Caco-2 (cell line): ENCODE data around the gene LUC7L3. TPM values are rescaled to one million over a fixed set of nuclear protein-coding genes. Genes with fewer than 3 reads are reported as not detected.

Experiments used
- BruUV-seq: library from RNA; stranded (reverse); fragments of 400-500 nt; replicated peaks from 2 replicates; lab custom pipeline; 2021; lab: Mats Ljungman, UMichigan
- CTCF ChIA-PET: fragments of 300-600 bp; sonication (Branson Sonifier 250); formaldehyde crosslinking; loops from one replicate; lab custom pipeline; 2022; ENCODE audit warnings: antibody characterized with exemption; lab: Charles Lee
- POLR2A ChIA-PET: fragments of 300-600 bp; sonication (Branson Sonifier 250); formaldehyde crosslinking; loops from one replicate; lab custom pipeline; 2022; ENCODE audit warnings: antibody characterized with exemption; lab: Charles Lee
- DNase-seq, 2 experiments: peaks; one replicate each; pipeline versions ENCODE4 v3.0.0 to v3.0.0-alpha.2; 2020 to 2022
- H3K27me3 ChIP-seq: replicated peaks from 2 replicates; pipeline ENCODE4 v1.6.0; 2011; ENCODE audit warnings: low read length; ENCODE audit not compliant: control insufficient read depth, insufficient read depth
- H3K36me3 ChIP-seq: 2 replicates; pipeline ENCODE4 v1.5.1; 2011; ENCODE audit warnings: low read length; ENCODE audit not compliant: control insufficient read depth, insufficient read depth
- H3K4me1 ChIP-seq: fragments of 250-450 bp; sonication (Bioruptor Pico); 2 replicates; pipeline ENCODE4 v1.5.1; 2020; ENCODE audit warnings: mild to moderate bottlenecking
- H3K4me3 ChIP-seq: 2 replicates; pipeline ENCODE4 v1.5.1; 2011; ENCODE audit warnings: low read depth, mild to moderate bottlenecking, control low read depth, low read length
- H3K9me3 ChIP-seq: fragments of 250-450 bp; sonication (Bioruptor Pico); 2 replicates; pipeline ENCODE4 v1.5.1; 2020; ENCODE audit warnings: mild to moderate bottlenecking, moderate library complexity
- H3K27ac Mint-ChIP-seq: one replicate; pipeline ENCODE4 v1.8.0; 2022; ENCODE audit warnings: mixed read lengths; ENCODE audit not compliant: unreplicated experiment
- H3K27me3 Mint-ChIP-seq: one replicate; pipeline ENCODE4 v1.8.0; 2022; ENCODE audit warnings: mixed read lengths; ENCODE audit not compliant: insufficient read depth, unreplicated experiment
- H3K36me3 Mint-ChIP-seq: one replicate; pipeline ENCODE4 v1.8.0; 2022; ENCODE audit warnings: mild to moderate bottlenecking, mixed read lengths; ENCODE audit not compliant: insufficient read depth, unreplicated experiment
- H3K4me1 Mint-ChIP-seq: one replicate; pipeline ENCODE4 v1.8.0; 2022; ENCODE audit warnings: low read depth, mixed read lengths; ENCODE audit not compliant: unreplicated experiment
- H3K4me3 Mint-ChIP-seq: one replicate; pipeline ENCODE4 v1.8.0; 2022; ENCODE audit warnings: mild to moderate bottlenecking, moderate library complexity, mixed read lengths; ENCODE audit not compliant: unreplicated experiment
- H3K9me3 Mint-ChIP-seq: one replicate; pipeline ENCODE4 v1.8.0; 2022; ENCODE audit warnings: mixed read lengths; ENCODE audit not compliant: unreplicated experiment
- CTCF ChIP-seq, 2 experiments: fragments of 200-600 bp in 1 of 2; IDR thresholded peaks; 1 replicate in 1 of 2; 2 replicates in 1 of 2; pipeline versions ENCODE4 v1.5.1 to v1.8.0; 2011 to 2022; ENCODE audit warnings: antibody characterized with exemption in 1 of 2, control low read depth in 1 of 2, inconsistent platforms in 1 of 2, low read depth in 1 of 2, low read length in 1 of 2, mild to moderate bottlenecking in 1 of 2, moderate library complexity in 1 of 2; ENCODE audit not compliant: insufficient read depth in 1 of 2, severe bottlenecking in 1 of 2, unreplicated experiment in 1 of 2
- intact Hi-C: fragments of 100-400 bp; cut with micrococcal nuclease; formaldehyde crosslinking; loops from one replicate; pipeline ENCODE4 v1.10.0; 2022; ENCODE audit not compliant: unreplicated experiment
- total RNA-seq: library from RNA; stranded (reverse); gene quantifications from 2 replicates; pipeline ENCODE4 v1.2.3, GENCODE V29; 2022

LUC7L3 gene
- total RNA-seq, 1 experiment from 2014 or later = 287 TPM

- Histone ChIP-seq H3K27me3 (no peaks in the 10 kb centered on the region), H3K4me1 (no peaks in the 10 kb centered on the region), H3K4me3 (no peak overlapping the region), H3K9me3 (no peaks in the 10 kb centered on the region), H3K36me3 (no peaks in the 10 kb centered on the region)
- H3K27ac Mint-ChIP-seq = no peak overlapping the region
- no peak for DNase-seq
- no peaks in the 10 kb centered on the region for H3K9me3 Mint-ChIP-seq
- no TSS peak for BruUV-seq
- H3K4me1 Mint-ChIP-seq = peaks cover 11% of the 10 kb centered on the region
- no peak for TF ChIP-seq CTCF (IDR thresholded peaks at IDR 0.05; ENCODE audit: insufficient read depth in 1 of 2, low read depth in 1 of 2, low read length in 1 of 2, severe bottlenecking in 1 of 2, unreplicated experiment in 1 of 2)
- CTCF ChIA-PET = interaction anchor here (0.6 to 6.9 kb wide), 15 partner anchors 14 to 316 kb away, joined by 3 to 247 read pairs (median 18); partner anchors contain the start of genes RSAD1 and WFIKKN2
- H3K4me3 Mint-ChIP-seq = no peak overlapping the region
- intact Hi-C loops = loop anchor here (1.0 to 10.0 kb wide), 7 partner anchors 15 to 239 kb away; partner anchors contain the start of gene SPATA20
- POLR2A ChIA-PET = no interaction called here
- H3K27me3 Mint-ChIP-seq = no peaks in the 10 kb centered on the region
- H3K36me3 Mint-ChIP-seq = peaks cover 6% of the 10 kb centered on the region
These were observed 64.5 kb downstream of the LUC7L3 start for GRCh38 chr17:50783905-50784304.

GRCh38 chr17:50785126-50785525 lies 65.7 kb downstream of the LUC7L3 start:
- Histone ChIP-seq H3K4me3 (no peak overlapping the region), H3K4me1 (no peaks in the 10 kb centered on the region), H3K9me3 (no peaks in the 10 kb centered on the region), H3K36me3 (no peaks in the 10 kb centered on the region), H3K27me3 (no peaks in the 10 kb centered on the region)
- intact Hi-C loops = loop anchor here (10.0 kb wide), 1 partner anchor 240 kb away; the partner anchor contains the start of gene SPATA20
- Mint-ChIP-seq H3K27ac (no peak overlapping the region), H3K4me3 (no peak overlapping the region), H3K9me3 (no peaks in the 10 kb centered on the region), H3K27me3 (no peaks in the 10 kb centered on the region), H3K36me3 (peaks cover 6% of the 10 kb centered on the region), H3K4me1 (peaks cover 14% of the 10 kb centered on the region)
- ChIA-PET CTCF (interaction anchor here (1.0 to 6.9 kb wide), 5 partner anchors 21 to 164 kb away, joined by 5 to 247 read pairs (median 49); no protein-coding TSS in a partner anchor), POLR2A (interaction anchor here (0.5 to 0.6 kb wide), 2 partner anchors 62 to 234 kb away, joined by 3 to 4 read pairs; no protein-coding TSS in a partner anchor)
- DNase-seq = no peak
- BruUV-seq = no TSS peak
- TF ChIP-seq CTCF (IDR thresholded peaks at IDR 0.05; ENCODE audit: insufficient read depth in 1 of 2, low read depth in 1 of 2, low read length in 1 of 2, severe bottlenecking in 1 of 2, unreplicated experiment in 1 of 2) = no peak

GRCh38 chr17:50785946-50786570 lies 66.7 kb downstream of the LUC7L3 start:
- Histone ChIP-seq H3K9me3 (no peaks in the 10 kb centered on the region), H3K4me3 (no peak overlapping the region), H3K36me3 (no peaks in the 10 kb centered on the region), H3K27me3 (no peaks in the 10 kb centered on the region), H3K4me1 (no peaks in the 10 kb centered on the region)
- BruUV-seq = no TSS peak
- Mint-ChIP-seq H3K4me1 (peaks cover 18% of the 10 kb centered on the region), H3K27ac (no peak overlapping the region), H3K36me3 (peaks cover 6% of the 10 kb centered on the region), H3K4me3 (no peak overlapping the region), H3K9me3 (no peaks in the 10 kb centered on the region), H3K27me3 (no peaks in the 10 kb centered on the region)
- no peak for DNase-seq
- TF ChIP-seq CTCF (IDR thresholded peaks at IDR 0.05; ENCODE audit: insufficient read depth in 1 of 2, low read depth in 1 of 2, low read length in 1 of 2, severe bottlenecking in 1 of 2, unreplicated experiment in 1 of 2) = no peak
- ChIA-PET CTCF (interaction anchor here (0.6 to 6.9 kb wide), 5 partner anchors 10 to 67 kb away, joined by 3 to 247 read pairs (median 49); no protein-coding TSS in a partner anchor), POLR2A (no interaction called here)
- intact Hi-C loops = loop anchor here (10.0 kb wide), 1 partner anchor 241 kb away; the partner anchor contains the start of gene SPATA20
